HepG2 (cell line): Measurements from ENCODE around the gene LRPPRC. TPM values are rescaled to one million over a fixed set of nuclear protein-coding genes. Genes with fewer than 3 reads are reported as not detected.

Experiments
- AKAP8 ChIP-seq: sonication (generic); formaldehyde crosslinking; IDR thresholded peaks from 2 replicates; pipeline ENCODE4 v1.5.1; 2020; ENCODE audit warnings: mild to moderate bottlenecking, missing genetic modification reagents
- ARNT2 ChIP-seq: sonication (generic); formaldehyde crosslinking; IDR thresholded peaks from 2 replicates; pipeline ENCODE4 v1.8.0; 2022; ENCODE audit warnings: mild to moderate bottlenecking, low read depth, missing genetic modification reagents, moderate library complexity
- CHD2 ChIP-seq: IDR thresholded peaks from 2 replicates; pipeline ENCODE4 v1.6.1; 2011; ENCODE audit warnings: low read depth, low read length, improper control_type of control experiment
- HCFC1 ChIP-seq: fragments of 150-350 bp; IDR thresholded peaks from 2 replicates; pipeline ENCODE4 v1.6.1; 2014; ENCODE audit warnings: low read depth, low read length
- HNRNPH1 ChIP-seq: fragments of 200-400 bp; formaldehyde crosslinking; optimal IDR thresholded peaks from 2 replicates; pipeline ENCODE3; 2017; ENCODE audit warnings: mild to moderate bottlenecking, low read depth, low read length
- MBD4 ChIP-seq: IDR thresholded peaks from 2 replicates; pipeline ENCODE4 v1.6.1; 2012; ENCODE audit warnings: low read length, inconsistent platforms, borderline replicate concordance
- NR2F2 ChIP-seq: IDR thresholded peaks from 2 replicates; pipeline ENCODE4 v1.6.1; 2012; ENCODE audit warnings: low read depth, inconsistent platforms, borderline replicate concordance
- POGZ ChIP-seq: sonication (generic); formaldehyde crosslinking; IDR thresholded peaks from 2 replicates; pipeline ENCODE4 v1.4.0; 2020; ENCODE audit warnings: mild to moderate bottlenecking, missing genetic modification reagents
- PRPF4 ChIP-seq: fragments of 200-400 bp; formaldehyde crosslinking; IDR thresholded peaks from 2 replicates; pipeline ENCODE4 v1.6.1; 2016; ENCODE audit warnings: low read length, low read depth; ENCODE audit not compliant: poor library complexity, severe bottlenecking
- SNRNP70 ChIP-seq: fragments of 200-400 bp; formaldehyde crosslinking; IDR thresholded peaks from 2 replicates; pipeline ENCODE4 v1.6.1; 2017; ENCODE audit warnings: mild to moderate bottlenecking, low read depth, low read length, moderate library complexity
- SRF ChIP-seq: IDR thresholded peaks from 2 replicates; pipeline ENCODE4 v1.6.1; 2011; ENCODE audit warnings: mild to moderate bottlenecking, low read depth, low read length, moderate library complexity
- ZBTB21 ChIP-seq: sonication (generic); formaldehyde crosslinking; IDR thresholded peaks from 2 replicates; pipeline ENCODE4 v1.4.0; 2020; ENCODE audit warnings: missing genetic modification reagents
- ZNF101 ChIP-seq: sonication (generic); formaldehyde crosslinking; IDR thresholded peaks from 2 replicates; pipeline ENCODE4 v1.4.0; 2020; ENCODE audit warnings: mild to moderate bottlenecking, low read depth, missing genetic modification reagents, borderline replicate concordance
- ZNF251 ChIP-seq: sonication (generic); formaldehyde crosslinking; IDR thresholded peaks from 2 replicates; pipeline ENCODE4 v1.9.0; 2021; ENCODE audit warnings: mild to moderate bottlenecking, missing genetic modification reagents
- ZNF343 ChIP-seq: sonication (generic); formaldehyde crosslinking; IDR thresholded peaks from 2 replicates; pipeline ENCODE4 v1.4.0; 2020; ENCODE audit warnings: mild to moderate bottlenecking, missing genetic modification reagents
- ZNF501 ChIP-seq: sonication (generic); formaldehyde crosslinking; IDR thresholded peaks from 2 replicates; pipeline ENCODE4 v1.5.1; 2020; ENCODE audit warnings: mild to moderate bottlenecking, moderate library complexity, missing genetic modification reagents
- ZNF577 ChIP-seq: sonication (generic); formaldehyde crosslinking; IDR thresholded peaks from 2 replicates; pipeline ENCODE4 v1.4.0; 2020; ENCODE audit warnings: mild to moderate bottlenecking, low read depth, missing genetic modification reagents, borderline replicate concordance
- ZNF878 ChIP-seq: sonication (generic); formaldehyde crosslinking; IDR thresholded peaks from 2 replicates; pipeline ENCODE4 v1.8.1; 2023; ENCODE audit warnings: mild to moderate bottlenecking, missing genetic modification reagents, moderate library complexity
- ZSCAN12 ChIP-seq: sonication (generic); formaldehyde crosslinking; IDR thresholded peaks from 2 replicates; pipeline ENCODE4 v1.9.0; 2021; ENCODE audit warnings: mild to moderate bottlenecking, missing genetic modification reagents
- polyA plus RNA-seq, 8 experiments: library from polyadenylated mRNA; depleted of rRNA in 3 of 8; stranded (reverse) in 7 of 8; unstranded in 1 of 8; fragments of >200 nt; fragmentation: Illumina TruSeq in 4 of 8; extraction: Trizol in 4 of 8; gene quantifications; 2 replicates each; pipeline versions ENCODE4 v1.2.1 to v1.2.3, GENCODE V29; 2011 to 2016; ENCODE audit warnings: low read depth in 4 of 8, missing spikeins in 1 of 8, mixed read lengths in 1 of 8; ENCODE audit not compliant: insufficient read depth in 1 of 8
- total RNA-seq, 5 experiments: library from RNA; depleted of rRNA; stranded (reverse); fragments of >200 nt; fragmentation: Illumina TruSeq; extraction: Trizol; gene quantifications; 2 replicates each; pipeline ENCODE4 v1.2.3, GENCODE V29; 2016; ENCODE audit warnings: low read depth in 1 of 5
- TF ChIP-seq, protein P1 (sequence below): sonication (generic); formaldehyde crosslinking; IDR thresholded peaks from 2 replicates; pipeline ENCODE4 v1.8.1; 2023; ENCODE audit warnings: mild to moderate bottlenecking, inconsistent platforms, moderate library complexity, missing genetic modification reagents, borderline replicate concordance
- TF ChIP-seq, protein P2 (sequence below): sonication (generic); formaldehyde crosslinking; IDR thresholded peaks from 2 replicates; pipeline ENCODE4 v1.4.0; 2020; ENCODE audit warnings: mild to moderate bottlenecking, missing genetic modification reagents
- TF ChIP-seq, protein P3 (sequence below): sonication (generic); formaldehyde crosslinking; IDR thresholded peaks from 2 replicates; pipeline ENCODE4 v1.4.0; 2020; ENCODE audit warnings: missing genetic modification reagents, borderline replicate concordance
- TF ChIP-seq, protein P4 (sequence below): fragments of 450-650 bp; IDR thresholded peaks from 2 replicates; pipeline ENCODE4 v1.6.1; 2016

Gene LRPPRC
- total and polyA plus RNA-seq, 2 of the 13 experiments (the other 11 are each of a cell fraction or from before 2014, with no cell fraction given): 117 to 167 TPM

DNA sequence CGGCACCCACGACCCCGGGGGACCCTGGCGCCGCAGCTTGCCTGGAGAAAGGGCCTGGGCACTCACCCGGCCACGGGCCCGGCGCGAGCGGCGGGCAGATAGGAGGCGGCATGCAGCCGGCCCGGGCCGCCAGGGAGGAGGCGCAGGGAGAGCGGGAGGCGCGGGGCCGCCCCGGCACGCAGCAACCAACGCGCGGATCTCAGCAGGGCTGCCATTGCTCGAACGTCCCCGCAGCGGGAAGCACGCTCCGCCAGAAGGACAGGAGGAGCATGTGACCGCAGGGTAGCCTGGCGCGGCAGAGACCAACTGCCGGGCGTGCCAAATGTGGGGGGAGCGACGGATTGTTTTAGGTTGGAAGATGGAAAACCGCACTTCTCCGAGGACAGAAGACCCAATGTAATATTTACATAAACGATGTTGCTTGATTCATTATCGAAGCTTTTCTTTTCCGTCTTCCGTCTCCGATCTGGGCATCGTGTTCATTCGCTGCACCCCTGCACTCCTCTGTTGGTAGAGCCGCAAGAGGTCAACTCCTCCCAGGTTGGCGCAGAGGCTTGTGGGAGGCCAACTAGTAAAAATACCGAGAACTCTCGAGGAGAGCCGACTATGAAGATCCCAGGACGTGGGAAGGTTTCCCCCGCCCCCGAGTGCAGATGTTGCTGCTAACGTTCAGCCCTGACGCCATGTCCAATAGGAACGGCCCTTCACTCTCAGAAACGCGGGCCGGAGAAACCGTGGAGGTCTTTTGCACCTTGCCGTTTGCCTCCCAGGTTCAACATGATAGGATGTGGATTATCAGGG is at the start of gene LRPPRC (continued):
- TF ChIP-seq HNRNPH1 (no peak), HCFC1 (peak; percentile 41; the same call in 1 of the 2 replicates), POGZ (CRISPR knock-in tag) (peak; percentile 81), ZBTB21 (CRISPR knock-in tag) (no peak), NR2F2 (peak; percentile 79; the same call in 1 of the 2 replicates), ZNF501 (peak; percentile 93), SNRNP70 (no peak), ZNF101 (CRISPR knock-in tag) (no peak; the same call in 1 of the 2 replicates), MBD4 (no peak), ZNF577 (CRISPR knock-in tag) (no peak), AKAP8 (CRISPR knock-in tag) (no peak), CHD2 (no peak), SRF (no peak), ZSCAN12 (no peak), ZNF251 (CRISPR knock-in tag) (no peak), ZNF878 (CRISPR knock-in tag) (peak; percentile 73; the same call in 1 of the 2 replicates), PRPF4 (peak; percentile 55), ZNF343 (CRISPR knock-in tag) (peak; percentile 90), ARNT2 (CRISPR knock-in tag) (peak; percentile 84; the same call in 1 of the 2 replicates)
- TF ChIP-seq, protein P1, sequence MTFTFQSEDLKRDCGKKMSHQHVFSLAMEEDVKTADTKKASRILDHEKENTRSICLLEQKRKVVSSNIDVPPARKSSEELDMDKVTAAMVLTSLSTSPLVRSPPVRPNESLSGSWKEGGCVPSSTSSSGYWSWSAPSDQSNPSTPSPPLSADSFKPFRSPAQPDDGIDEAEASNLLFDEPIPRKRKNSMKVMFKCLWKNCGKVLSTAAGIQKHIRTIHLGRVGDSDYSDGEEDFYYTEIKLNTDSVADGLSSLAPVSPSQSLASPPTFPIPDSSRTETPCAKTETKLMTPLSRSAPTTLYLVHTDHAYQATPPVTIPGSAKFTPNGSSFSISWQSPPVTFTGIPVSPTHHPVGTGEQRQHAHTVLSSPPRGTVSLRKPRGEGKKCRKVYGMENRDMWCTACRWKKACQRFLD (CRISPR knock-in tag): no peak
- TF ChIP-seq, protein P2, sequence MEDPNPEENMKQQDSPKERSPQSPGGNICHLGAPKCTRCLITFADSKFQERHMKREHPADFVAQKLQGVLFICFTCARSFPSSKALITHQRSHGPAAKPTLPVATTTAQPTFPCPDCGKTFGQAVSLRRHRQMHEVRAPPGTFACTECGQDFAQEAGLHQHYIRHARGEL (CRISPR knock-in tag): no peak
- TF ChIP-seq, protein P3, sequence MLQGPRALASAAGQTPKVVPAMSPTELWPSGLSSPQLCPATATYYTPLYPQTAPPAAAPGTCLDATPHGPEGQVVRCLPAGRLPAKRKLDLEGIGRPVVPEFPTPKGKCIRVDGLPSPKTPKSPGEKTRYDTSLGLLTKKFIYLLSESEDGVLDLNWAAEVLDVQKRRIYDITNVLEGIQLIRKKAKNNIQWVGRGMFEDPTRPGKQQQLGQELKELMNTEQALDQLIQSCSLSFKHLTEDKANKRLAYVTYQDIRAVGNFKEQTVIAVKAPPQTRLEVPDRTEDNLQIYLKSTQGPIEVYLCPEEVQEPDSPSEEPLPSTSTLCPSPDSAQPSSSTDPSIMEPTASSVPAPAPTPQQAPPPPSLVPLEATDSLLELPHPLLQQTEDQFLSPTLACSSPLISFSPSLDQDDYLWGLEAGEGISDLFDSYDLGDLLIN (CRISPR knock-in tag): peak; percentile 71; the same call in 1 of the 2 replicates
- TF ChIP-seq, protein P4, sequence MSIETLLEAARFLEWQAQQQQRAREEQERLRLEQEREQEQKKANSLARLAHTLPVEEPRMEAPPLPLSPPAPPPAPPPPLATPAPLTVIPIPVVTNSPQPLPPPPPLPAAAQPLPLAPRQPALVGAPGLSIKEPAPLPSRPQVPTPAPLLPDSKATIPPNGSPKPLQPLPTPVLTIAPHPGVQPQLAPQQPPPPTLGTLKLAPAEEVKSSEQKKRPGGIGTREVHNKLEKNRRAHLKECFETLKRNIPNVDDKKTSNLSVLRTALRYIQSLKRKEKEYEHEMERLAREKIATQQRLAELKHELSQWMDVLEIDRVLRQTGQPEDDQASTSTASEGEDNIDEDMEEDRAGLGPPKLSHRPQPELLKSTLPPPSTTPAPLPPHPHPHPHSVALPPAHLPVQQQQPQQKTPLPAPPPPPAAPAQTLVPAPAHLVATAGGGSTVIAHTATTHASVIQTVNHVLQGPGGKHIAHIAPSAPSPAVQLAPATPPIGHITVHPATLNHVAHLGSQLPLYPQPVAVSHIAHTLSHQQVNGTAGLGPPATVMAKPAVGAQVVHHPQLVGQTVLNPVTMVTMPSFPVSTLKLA: peak; percentile 57
